ENCODE measurements around the gene MBD2.
A peak's percentile ranks its signal among the peaks of the same experiment; 100 is the strongest.

MBD2 gene

GRCh38 chr18:54257015-54257414 is 32.5 kb upstream of the MBD2 start:
- H3K18ac ChIP-seq (ENCODE audit: low read length) = no peak overlapping the region
- H2BK5ac ChIP-seq (ENCODE audit: low read depth, low read length, poor library complexity) = no peak overlapping the region
- H3K23ac ChIP-seq (ENCODE audit: low read length) = no peak overlapping the region
- H4K91ac ChIP-seq (ENCODE audit: low read depth, low read length) = no peak overlapping the region
- H3K9me3 ChIP-seq (ENCODE audit: insufficient read depth, low read depth, low read length) = no peaks in the 10 kb centered on the region
- WGBS (ENCODE audit: extremely low coverage, insufficient coverage, insufficient read length) = no CpG with 5 or more reads among the region's 2 CpGs
- no peak overlapping the region for H3K9ac ChIP-seq (ENCODE audit: low read length)
- peak overlapping the region; percentile 65 for H3K27ac ChIP-seq (ENCODE audit: low read depth, low read length)
- peaks cover 6% of the 10 kb centered on the region for H3K79me2 ChIP-seq (ENCODE audit: control insufficient read depth, insufficient read depth, low read length, poor library complexity)
- no peak overlapping the region for H2AFZ ChIP-seq (ENCODE audit: insufficient read depth, low read length, poor library complexity)
- no peaks in the 10 kb centered on the region for H3K27me3 ChIP-seq (ENCODE audit: insufficient read depth, low read length)
- no peak overlapping the region for H4K8ac ChIP-seq (ENCODE audit: low read depth, low read length)
- H3K14ac ChIP-seq (ENCODE audit: low read length) = no peak overlapping the region
- H2BK12ac ChIP-seq (ENCODE audit: low read length) = no peak overlapping the region
- H4K12ac ChIP-seq (ENCODE audit: low read depth, low read length) = no peak overlapping the region
- H2AK5ac ChIP-seq (ENCODE audit: low read length) = no peak overlapping the region
- no peak overlapping the region for H2BK120ac ChIP-seq (ENCODE audit: insufficient read depth, low read length, poor library complexity)
- H3K4me2 ChIP-seq (ENCODE audit: low read length) = no peak overlapping the region
- no peak overlapping the region for H3K4ac ChIP-seq (ENCODE audit: low read depth, low read length)
- H3K4me1 ChIP-seq (ENCODE audit: control insufficient read depth in 1 of 2, insufficient read depth in 2 of 2, low read length in 2 of 2) = peaks cover 20% of the 10 kb centered on the region in 2 experiments
- no peak overlapping the region for H3K4me3 ChIP-seq (ENCODE audit: low read depth, low read length)
- peak; percentile 53 to 95 for DNase-seq
- no peaks in the 10 kb centered on the region for H3K36me3 ChIP-seq (ENCODE audit: control insufficient read depth in 1 of 2, insufficient read depth in 2 of 2, low read length in 2 of 2)
- H3K79me1 ChIP-seq (ENCODE audit: low read length) = peaks cover 26% of the 10 kb centered on the region

GRCh38 chr18:54255141-54255540 is 30.7 kb upstream of the MBD2 start:
- no peaks in the 10 kb centered on the region for H3K9me3 ChIP-seq (ENCODE audit: insufficient read depth, low read depth, low read length)
- no peak overlapping the region for H3K23ac ChIP-seq (ENCODE audit: low read length)
- no peaks in the 10 kb centered on the region for H3K27me3 ChIP-seq (ENCODE audit: insufficient read depth, low read length)
- H3K9ac ChIP-seq (ENCODE audit: low read length) = no peak overlapping the region
- DNase-seq = no peak
- H3K79me1 ChIP-seq (ENCODE audit: low read length) = peaks cover 29% of the 10 kb centered on the region
- no peak overlapping the region for H4K91ac ChIP-seq (ENCODE audit: low read depth, low read length)
- H2BK5ac ChIP-seq (ENCODE audit: low read depth, low read length, poor library complexity) = peak overlapping the region; percentile 86
- peak overlapping the region; percentile 30 for H4K12ac ChIP-seq (ENCODE audit: low read depth, low read length)
- no peak overlapping the region for H2AK5ac ChIP-seq (ENCODE audit: low read length)
- H3K36me3 ChIP-seq (ENCODE audit: control insufficient read depth in 1 of 2, insufficient read depth in 2 of 2, low read length in 2 of 2) = no peaks in the 10 kb centered on the region
- H2BK12ac ChIP-seq (ENCODE audit: low read length) = peak overlapping the region; percentile 91
- no CpG with 5 or more reads among the region's 1 CpG for WGBS (ENCODE audit: extremely low coverage, insufficient coverage, insufficient read length)
- H3K4me2 ChIP-seq (ENCODE audit: low read length) = no peak overlapping the region
- no peak overlapping the region for H3K18ac ChIP-seq (ENCODE audit: low read length)
- peaks cover 12 to 13% of the 10 kb centered on the region in 2 experiments for H3K4me1 ChIP-seq (ENCODE audit: control insufficient read depth in 1 of 2, insufficient read depth in 2 of 2, low read length in 2 of 2)
- no peak overlapping the region for H3K4me3 ChIP-seq (ENCODE audit: low read depth, low read length)
- H4K8ac ChIP-seq (ENCODE audit: low read depth, low read length) = peak overlapping the region; percentile 77
- peak overlapping the region; percentile 92 for H3K27ac ChIP-seq (ENCODE audit: low read depth, low read length)
- peak overlapping the region; percentile 83 for H2AFZ ChIP-seq (ENCODE audit: insufficient read depth, low read length, poor library complexity)
- peak overlapping the region; percentile 96 for H2BK120ac ChIP-seq (ENCODE audit: insufficient read depth, low read length, poor library complexity)
- peak overlapping the region; percentile 85 for H3K14ac ChIP-seq (ENCODE audit: low read length)
- H3K4ac ChIP-seq (ENCODE audit: low read depth, low read length) = no peak overlapping the region
- H3K79me2 ChIP-seq (ENCODE audit: control insufficient read depth, insufficient read depth, low read length, poor library complexity) = peaks cover 6% of the 10 kb centered on the region

GRCh38 chr18:54254265-54254758 is 29.8 kb upstream of the MBD2 start:
- H3K14ac ChIP-seq (ENCODE audit: low read length) = peak overlapping the region; percentile 29
- peak overlapping the region; percentile 4 for H4K8ac ChIP-seq (ENCODE audit: low read depth, low read length)
- no peak overlapping the region for H2AFZ ChIP-seq (ENCODE audit: insufficient read depth, low read length, poor library complexity)
- H2BK12ac ChIP-seq (ENCODE audit: low read length) = peak overlapping the region; percentile 23
- H2AK5ac ChIP-seq (ENCODE audit: low read length) = no peak overlapping the region
- H3K4ac ChIP-seq (ENCODE audit: low read depth, low read length) = no peak overlapping the region
- H3K79me1 ChIP-seq (ENCODE audit: low read length) = peaks cover 29% of the 10 kb centered on the region
- H3K9me3 ChIP-seq (ENCODE audit: insufficient read depth, low read depth, low read length) = no peaks in the 10 kb centered on the region
- H3K4me2 ChIP-seq (ENCODE audit: low read length) = peak overlapping the region; percentile 61
- H2BK5ac ChIP-seq (ENCODE audit: low read depth, low read length, poor library complexity) = peak overlapping the region; percentile 73
- H3K27ac ChIP-seq (ENCODE audit: low read depth, low read length) = peak overlapping the region; percentile 94
- peak overlapping the region; percentile 49 for H3K9ac ChIP-seq (ENCODE audit: low read length)
- H3K4me1 ChIP-seq (ENCODE audit: control insufficient read depth in 1 of 2, insufficient read depth in 2 of 2, low read length in 2 of 2) = peaks cover 12 to 13% of the 10 kb centered on the region in 2 experiments
- peak; percentile 90 to 97 for DNase-seq
- H4K91ac ChIP-seq (ENCODE audit: low read depth, low read length) = no peak overlapping the region
- H3K36me3 ChIP-seq (ENCODE audit: control insufficient read depth in 1 of 2, insufficient read depth in 2 of 2, low read length in 2 of 2) = no peaks in the 10 kb centered on the region
- no peaks in the 10 kb centered on the region for H3K27me3 ChIP-seq (ENCODE audit: insufficient read depth, low read length)
- no peak overlapping the region for H3K23ac ChIP-seq (ENCODE audit: low read length)
- H3K18ac ChIP-seq (ENCODE audit: low read length) = no peak overlapping the region
- no peak overlapping the region for H4K12ac ChIP-seq (ENCODE audit: low read depth, low read length)
- H3K4me3 ChIP-seq (ENCODE audit: low read depth, low read length) = no peak overlapping the region
- WGBS (ENCODE audit: extremely low coverage, insufficient coverage, insufficient read length) = no CpG with 5 or more reads among the region's 10 CpGs
- H3K79me2 ChIP-seq (ENCODE audit: control insufficient read depth, insufficient read depth, low read length, poor library complexity) = peaks cover 6% of the 10 kb centered on the region
- H2BK120ac ChIP-seq (ENCODE audit: insufficient read depth, low read length, poor library complexity) = peak overlapping the region; percentile 30

- no peak overlapping the region for H2BK120ac ChIP-seq (ENCODE audit: insufficient read depth, low read length, poor library complexity)
- H3K27ac ChIP-seq (ENCODE audit: low read depth, low read length) = peak overlapping the region; percentile 97
- H3K23ac ChIP-seq (ENCODE audit: low read length) = no peak overlapping the region
- DNase-seq = peak; percentile 66 to 89
- no peak overlapping the region for H3K4me3 ChIP-seq (ENCODE audit: low read depth, low read length)
- peaks cover 7 to 10% of the 10 kb centered on the region in 2 experiments for H3K4me1 ChIP-seq (ENCODE audit: control insufficient read depth in 1 of 2, insufficient read depth in 2 of 2, low read length in 2 of 2)
- H3K4me2 ChIP-seq (ENCODE audit: low read length) = no peak overlapping the region
- H3K27me3 ChIP-seq (ENCODE audit: insufficient read depth, low read length) = no peaks in the 10 kb centered on the region
- H3K9ac ChIP-seq (ENCODE audit: low read length) = no peak overlapping the region
- H4K91ac ChIP-seq (ENCODE audit: low read depth, low read length) = no peak overlapping the region
- no peak overlapping the region for H3K4ac ChIP-seq (ENCODE audit: low read depth, low read length)
- WGBS (ENCODE audit: extremely low coverage, insufficient coverage, insufficient read length) = no CpG with 5 or more reads among the region's 4 CpGs
- H3K9me3 ChIP-seq (ENCODE audit: insufficient read depth, low read depth, low read length) = no peaks in the 10 kb centered on the region
- no peak overlapping the region for H3K14ac ChIP-seq (ENCODE audit: low read length)
- H3K18ac ChIP-seq (ENCODE audit: low read length) = no peak overlapping the region
- no peak overlapping the region for H4K12ac ChIP-seq (ENCODE audit: low read depth, low read length)
- H2AK5ac ChIP-seq (ENCODE audit: low read length) = no peak overlapping the region
- H3K79me1 ChIP-seq (ENCODE audit: low read length) = peaks cover 30% of the 10 kb centered on the region
- no peaks in the 10 kb centered on the region for H3K36me3 ChIP-seq (ENCODE audit: control insufficient read depth in 1 of 2, insufficient read depth in 2 of 2, low read length in 2 of 2)
- H2BK5ac ChIP-seq (ENCODE audit: low read depth, low read length, poor library complexity) = no peak overlapping the region
- no peak overlapping the region for H4K8ac ChIP-seq (ENCODE audit: low read depth, low read length)
- no peak overlapping the region for H2AFZ ChIP-seq (ENCODE audit: insufficient read depth, low read length, poor library complexity)
- H2BK12ac ChIP-seq (ENCODE audit: low read length) = no peak overlapping the region
- H3K79me2 ChIP-seq (ENCODE audit: control insufficient read depth, insufficient read depth, low read length, poor library complexity) = peaks cover 4% of the 10 kb centered on the region
Observed at GRCh38 chr18:54251606-54252390, 27.3 kb upstream of the MBD2 start.

Data from trophoblast cell (in vitro differentiated cells and primary cell).